T follicular helper cell (primary cell): Measurements from ENCODE around the gene TCL1A.
"Not testable (repeated sequence)": the region's sequence is repeated elsewhere in the genome, so short reads cannot be mapped to it uniquely, and the experiment has no call there.

Source experiments
- DNase-seq: peaks from one replicate; pipeline ENCODE4 v3.0.0-alpha.2; 2020; ENCODE audit warnings: low read depth
- total RNA-seq, 2 experiments: gene quantifications; one replicate each; lab custom pipeline; 2026; lab: John Stamatoyannopoulos, UW

The TCL1A gene
- 0 reads per million in 2 experiments for total RNA-seq

GRCh38 chr14:95713596-95714371 is at the start of gene TCL1A:
TSS of gene TCL1A (minus strand) at chr14:95714125. CDS start at chr14:95714066, 59 bp downstream.
- DNase-seq, result no peak

GRCh38 chr14:95763032-95763431 is 49.1 kb upstream of the TCL1A start:
- DNase-seq, result not testable (repeated sequence)

- DNase-seq, result no peak
Measured at GRCh38 chr14:95761436-95761835, 47.5 kb upstream of the TCL1A start.

GRCh38 chr14:95760596-95760995 is 46.7 kb upstream of the TCL1A start:
- no peak for DNase-seq

- DNase-seq, result no peak
Measured at GRCh38 chr14:95759941-95760340, 46.0 kb upstream of the TCL1A start.

- no peak for DNase-seq
Measured at GRCh38 chr14:95758331-95758730, 44.4 kb upstream of the TCL1A start.

- DNase-seq, result no peak
Measured at GRCh38 chr14:95756751-95757150, 42.8 kb upstream of the TCL1A start.

- DNase-seq, result no peak
Measured at GRCh38 chr14:95756127-95756526, 42.2 kb upstream of the TCL1A start.

GRCh38 chr14:95741781-95742180 is 27.9 kb upstream of the TCL1A start:
- DNase-seq, result no peak

- no peak for DNase-seq
Measured at GRCh38 chr14:95741038-95741490, 27.1 kb upstream of the TCL1A start.

GRCh38 chr14:95739356-95739755 is 25.4 kb upstream of the TCL1A start:
- DNase-seq, result no peak

GRCh38 chr14:95733212-95733611 is 19.3 kb upstream of the TCL1A start:
- DNase-seq, result no peak

- DNase-seq, result no peak
Measured at GRCh38 chr14:95730126-95730525, 16.2 kb upstream of the TCL1A start.

GRCh38 chr14:95729402-95730028 is 15.6 kb upstream of the TCL1A start:
- DNase-seq, result not testable (repeated sequence)

- DNase-seq, result no peak
Measured at GRCh38 chr14:95727056-95727700, 13.3 kb upstream of the TCL1A start.

- DNase-seq, result no peak
Measured at GRCh38 chr14:95725685-95726336, 11.9 kb upstream of the TCL1A start.

GRCh38 chr14:95722525-95723190 is 8.7 kb upstream of the TCL1A start:
- DNase-seq, result no peak

- no peak for DNase-seq
Measured at GRCh38 chr14:95712398-95712797, 1.5 kb downstream of the TCL1A start.

- DNase-seq, result no peak
Measured at GRCh38 chr14:95711476-95712176, 2.3 kb downstream of the TCL1A start.

GRCh38 chr14:95710106-95710505 is 3.8 kb downstream of the TCL1A start:
- DNase-seq, result no peak

GRCh38 chr14:95707327-95707726 is 6.6 kb downstream of the TCL1A start:
- no peak for DNase-seq
